GM12878 (cell line): ENCODE results near the gene DPY30. TPM values are rescaled to one million over a fixed set of nuclear protein-coding genes. Genes with fewer than 3 reads are reported as not detected.

Source experiments
- ATAC-seq: fragments of 200-7000 bp; cut with Tn5 transposase; 3 replicates; pipeline ENCODE4 v1.9.1; 2020; ENCODE audit warnings: mild to moderate bottlenecking, moderate library complexity
- BruUV-seq: library from RNA; stranded (reverse); fragments of 400-500 nt; replicated peaks from 2 replicates; lab custom pipeline; 2021; lab: Mats Ljungman, UMichigan
- CTCF ChIA-PET: fragments of 300-600 bp; sonication (Branson Sonifier 250); formaldehyde crosslinking; extraction: SDS; loops from one replicate; lab custom pipeline; 2021; ENCODE audit warnings: inconsistent platforms; lab: Yijun Ruan, JAX
- POLR2A ChIA-PET: fragments of 350-600 bp; formaldehyde crosslinking; extraction: SDS; loops from one replicate; lab custom pipeline; 2021; ENCODE audit warnings: inconsistent platforms; lab: Charles Lee
- RAD21 ChIA-PET: fragments of 300-600 bp; sonication (Branson Sonifier 250); formaldehyde crosslinking; loops from one replicate; lab custom pipeline; 2023; ENCODE audit warnings: antibody characterized with exemption; ENCODE audit not compliant: unreplicated experiment; lab: Charles Lee
- SMC1A ChIA-PET: fragments of 300-600 bp; sonication (Branson Sonifier 250); formaldehyde crosslinking; loops from one replicate; lab custom pipeline; 2023; ENCODE audit not compliant: unreplicated experiment, uncharacterized antibody; lab: Charles Lee
- DNase-seq: peaks from one replicate; pipeline ENCODE4 v3.0.0-alpha.2; 2011; ENCODE audit warnings: low read depth, low spot score
- FAIRE-seq: peaks from 3 replicates; lab custom pipeline; 2011; peaks lifted over from hg19 to GRCh38; lab: Jason Lieb, UNC
- H2AFZ ChIP-seq: 2 replicates; pipeline ENCODE4 v1.6.0; 2011; ENCODE audit warnings: low read depth, low read length, control low read depth; ENCODE audit not compliant: control insufficient read depth
- H3K27ac ChIP-seq: 2 replicates; pipeline ENCODE4 v1.5.1; 2011; ENCODE audit warnings: control low read depth; ENCODE audit not compliant: control insufficient read depth, insufficient read depth
- H3K27me3 ChIP-seq, 2 experiments: replicated peaks in 1 of 2; 2 replicates each; pipeline versions ENCODE4 v1.6.0 to v1.6.1; 2011; ENCODE audit warnings: low read length in 1 of 2; ENCODE audit not compliant: control insufficient read depth in 2 of 2, insufficient read depth in 2 of 2
- H3K36me3 ChIP-seq, 2 experiments: 2 replicates each; pipeline ENCODE4 v1.5.1; 2011; ENCODE audit warnings: low read length in 1 of 2; ENCODE audit not compliant: control insufficient read depth in 2 of 2, insufficient read depth in 2 of 2
- H3K4me1 ChIP-seq: 2 replicates; pipeline ENCODE4 v1.6.1; 2011; ENCODE audit warnings: mild to moderate bottlenecking, low read length, moderate library complexity, mixed read lengths; ENCODE audit not compliant: control insufficient read depth, insufficient read depth
- H3K4me2 ChIP-seq: 2 replicates; pipeline ENCODE4 v1.6.0; 2011; ENCODE audit warnings: control low read depth; ENCODE audit not compliant: control insufficient read depth, insufficient read depth
- H3K4me3 ChIP-seq: fragments of 200-600 bp; sonication (generic); 2 replicates; pipeline ENCODE4 v1.5.1; 2016
- H3K79me2 ChIP-seq: 2 replicates; pipeline ENCODE4 v1.6.0; 2011; ENCODE audit warnings: low read length; ENCODE audit not compliant: control insufficient read depth, insufficient read depth
- H3K9ac ChIP-seq: 2 replicates; pipeline ENCODE4 v1.8.0; 2011; ENCODE audit warnings: low read length, control low read depth, mixed read lengths; ENCODE audit not compliant: control insufficient read depth, insufficient read depth
- H3K9me3 ChIP-seq: replicated peaks from 3 replicates; pipeline ENCODE4 v1.5.1; 2011; ENCODE audit warnings: mild to moderate bottlenecking, low read length; ENCODE audit not compliant: control insufficient read depth, insufficient read depth
- H4K20me1 ChIP-seq: 2 replicates; pipeline ENCODE4 v1.6.0; 2011; ENCODE audit not compliant: control insufficient read depth, insufficient read depth
- ASH2L ChIP-seq: fragments of 300-600, 200-600 bp; sonication (generic); IDR thresholded peaks from 2 replicates; pipeline ENCODE4 v1.6.1; 2017; ENCODE audit warnings: low read depth, mild to moderate bottlenecking, borderline replicate concordance
- JUNB ChIP-seq: IDR thresholded peaks from 2 replicates; pipeline ENCODE4 v1.6.1; 2016; ENCODE audit warnings: antibody characterized with exemption, mild to moderate bottlenecking
- MEF2A ChIP-seq: IDR thresholded peaks from 2 replicates; pipeline ENCODE4 v1.6.1; 2011; ENCODE audit warnings: low read depth, mild to moderate bottlenecking, low read length, moderate library complexity; ENCODE audit not compliant: insufficient read depth
- WGBS: methylation state at CpG from one replicate; pipeline ENCODE4 v1.1.6; 2016; ENCODE audit warnings: low lambda C conversion rate; ENCODE audit not compliant: insufficient replicate concordance, insufficient coverage; ENCODE audit errors: missing lambda C conversion rate; 5-methylcytosine and 5-hydroxymethylcytosine counted together
- in situ Hi-C: fragments of 300-500 bp; cut with MboI; formaldehyde crosslinking; loops from 9 replicates; pipeline ENCODE4 v1.14.3; 2018; ENCODE audit warnings: mixed read lengths
- intact Hi-C: fragments of 100-400 bp; cut with micrococcal nuclease; formaldehyde crosslinking; loops from one replicate; pipeline ENCODE4 v1.14.2; 2022; ENCODE audit not compliant: unreplicated experiment
- polyA plus RNA-seq, 11 experiments: library from polyadenylated mRNA; depleted of rRNA in 4 of 11; unstranded in 6 of 11; stranded (reverse) in 5 of 11; fragments of >200 nt; fragmentation: Nextera tagmentation in 4 of 11; fragmentation: Illumina TruSeq in 1 of 11; extraction: Ambion mirVana in 4 of 11; extraction: Trizol in 1 of 11; gene quantifications; 1 replicate in 1 of 11; 2 replicates in 10 of 11; pipeline versions ENCODE4 v1.2.1 to v1.2.3, GENCODE V29; 2011 to 2016; ENCODE audit warnings: inconsistent platforms in 2 of 11, missing spikeins in 2 of 11, low read depth in 1 of 11
- total RNA-seq, 4 experiments: library from RNA; depleted of rRNA in 3 of 4; stranded (reverse); fragments of >200 nt in 3 of 4; fragmentation: Illumina TruSeq in 1 of 4; extraction: Trizol in 1 of 4; gene quantifications; 2 replicates each; pipeline versions ENCODE4 v1.2.1 to v1.2.3, GENCODE V29; 2013 to 2021
- TF ChIP-seq, protein P1 (sequence below): IDR thresholded peaks from 2 replicates; pipeline ENCODE4 v1.6.1; 2012; ENCODE audit warnings: low read length, inconsistent platforms
- TF ChIP-seq, protein P2 (sequence below): IDR thresholded peaks from 2 replicates; pipeline ENCODE4 v1.6.1; 2012; ENCODE audit warnings: low read depth, low read length, improper control_type of control experiment

The DPY30 gene
- total and polyA plus RNA-seq, 10 of the 15 experiments (the other 5 are each of a cell fraction or from before 2014, with no cell fraction given), result 45.8 to 307 (median 89.2) TPM

DNA sequence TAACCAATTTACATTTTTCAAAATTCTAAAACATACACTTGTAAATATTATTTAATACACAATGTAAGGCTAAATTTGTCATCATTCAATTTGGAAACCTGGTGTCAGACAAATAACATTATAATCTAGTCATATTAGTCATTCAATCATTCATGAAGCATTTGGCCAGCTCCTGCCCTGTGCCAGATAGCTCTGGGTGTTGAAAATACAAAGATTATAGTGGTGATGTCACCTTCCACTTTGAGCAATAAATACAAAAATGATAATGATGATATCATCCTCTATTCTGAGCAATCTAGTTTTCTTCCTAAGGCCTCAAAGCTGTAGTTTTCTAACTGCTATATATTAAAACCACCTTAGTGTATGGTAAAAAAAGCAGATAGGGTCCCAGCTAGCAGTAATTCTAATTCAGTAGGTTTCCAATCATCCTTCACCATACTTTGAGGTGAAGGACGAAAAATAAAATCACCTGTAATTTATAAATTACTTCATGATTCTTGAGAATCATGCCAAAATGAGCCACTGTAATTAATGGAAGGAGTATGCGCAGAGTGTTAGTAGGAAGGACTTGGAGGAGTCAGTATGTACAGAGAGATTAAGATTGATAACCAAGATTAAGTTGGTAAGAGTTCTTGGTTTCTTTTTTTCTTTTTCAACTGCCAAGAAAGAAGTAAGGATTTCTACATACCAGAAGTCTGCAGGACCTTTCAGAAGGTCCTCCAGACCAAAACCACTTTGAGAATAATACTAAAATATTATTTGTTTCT, 52.0 kb downstream of the DPY30 start:
- no peaks in the 10 kb centered on the region for H3K27me3 ChIP-seq
- no peak overlapping the region for H2AFZ ChIP-seq
- H3K79me2 ChIP-seq, result peaks cover 68% of the 10 kb centered on the region
- BruUV-seq, result no TSS peak
- no peaks in the 10 kb centered on the region for H3K4me1 ChIP-seq
- no peaks in the 10 kb centered on the region; a peak in 1 of 4 replicates for H3K36me3 ChIP-seq
- intact Hi-C loops, result no loop called here
- DNase-seq, result no peak
- FAIRE-seq, result no peak
- H3K4me3 ChIP-seq, result no peak overlapping the region
- H3K9ac ChIP-seq, result no peak overlapping the region
- ChIA-PET SMC1A (interaction anchor here (1.5 to 1.6 kb wide), 2 partner anchors 10 to 13 kb away, joined by 5 to 7 read pairs; no protein-coding TSS in a partner anchor), CTCF (interaction anchor here (1.9 kb wide), 1 partner anchor 10 kb away, joined by 7 read pairs; no protein-coding TSS in a partner anchor), POLR2A (interaction anchor here (0.6 to 1.7 kb wide), 2 partner anchors 10 to 54 kb away, joined by 3 read pairs; no protein-coding TSS in a partner anchor), RAD21 (no interaction called here)
- H3K27ac ChIP-seq, result no peak overlapping the region
- in situ Hi-C loops, result no loop called here
- ATAC-seq, result peak; percentile 56
- peaks cover 2% of the 10 kb centered on the region; the same call in 1 of the 3 replicates for H3K9me3 ChIP-seq
- WGBS, result 95% methylated on average over 2 of the region's 2 CpGs
- no peak overlapping the region for H3K4me2 ChIP-seq
- TF ChIP-seq, protein P1, sequence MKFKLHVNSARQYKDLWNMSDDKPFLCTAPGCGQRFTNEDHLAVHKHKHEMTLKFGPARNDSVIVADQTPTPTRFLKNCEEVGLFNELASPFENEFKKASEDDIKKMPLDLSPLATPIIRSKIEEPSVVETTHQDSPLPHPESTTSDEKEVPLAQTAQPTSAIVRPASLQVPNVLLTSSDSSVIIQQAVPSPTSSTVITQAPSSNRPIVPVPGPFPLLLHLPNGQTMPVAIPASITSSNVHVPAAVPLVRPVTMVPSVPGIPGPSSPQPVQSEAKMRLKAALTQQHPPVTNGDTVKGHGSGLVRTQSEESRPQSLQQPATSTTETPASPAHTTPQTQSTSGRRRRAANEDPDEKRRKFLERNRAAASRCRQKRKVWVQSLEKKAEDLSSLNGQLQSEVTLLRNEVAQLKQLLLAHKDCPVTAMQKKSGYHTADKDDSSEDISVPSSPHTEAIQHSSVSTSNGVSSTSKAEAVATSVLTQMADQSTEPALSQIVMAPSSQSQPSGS, result peak; percentile 71
- TF ChIP-seq MEF2A, result peak; percentile 58; the same call in 1 of the 2 replicates
- TF ChIP-seq, protein P2, sequence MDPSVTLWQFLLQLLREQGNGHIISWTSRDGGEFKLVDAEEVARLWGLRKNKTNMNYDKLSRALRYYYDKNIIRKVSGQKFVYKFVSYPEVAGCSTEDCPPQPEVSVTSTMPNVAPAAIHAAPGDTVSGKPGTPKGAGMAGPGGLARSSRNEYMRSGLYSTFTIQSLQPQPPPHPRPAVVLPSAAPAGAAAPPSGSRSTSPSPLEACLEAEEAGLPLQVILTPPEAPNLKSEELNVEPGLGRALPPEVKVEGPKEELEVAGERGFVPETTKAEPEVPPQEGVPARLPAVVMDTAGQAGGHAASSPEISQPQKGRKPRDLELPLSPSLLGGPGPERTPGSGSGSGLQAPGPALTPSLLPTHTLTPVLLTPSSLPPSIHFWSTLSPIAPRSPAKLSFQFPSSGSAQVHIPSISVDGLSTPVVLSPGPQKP, result no peak
- TF ChIP-seq JUNB, result peak; percentile 55
- TF ChIP-seq ASH2L, result no peak
- no peaks in the 10 kb centered on the region for H4K20me1 ChIP-seq
